GM12878 (cell line): ENCODE measurements around the gene DPP4. TPM values are rescaled to one million over a fixed set of nuclear protein-coding genes. Genes with fewer than 3 reads are reported as not detected.

ENCODE experiments used
- CHD2 ChIP-seq: IDR thresholded peaks from 2 replicates; pipeline ENCODE4 v1.6.1; 2011; ENCODE audit warnings: low read depth, low read length, improper control_type of control experiment, borderline replicate concordance
- ESRRA ChIP-seq: IDR thresholded peaks from 2 replicates; pipeline ENCODE4 v1.6.1; 2012; ENCODE audit warnings: mild to moderate bottlenecking, low read length, improper control_type of control experiment
- ETV6 ChIP-seq, 2 experiments: fragments of 450-650 bp in 1 of 2; IDR thresholded peaks in 1 of 2; conservative IDR thresholded peaks in 1 of 2; 2 replicates each; pipeline ENCODE4 v1.6.1; 2014; ENCODE audit warnings: antibody characterized with exemption in 1 of 2, borderline replicate concordance in 1 of 2, low read depth in 1 of 2, mild to moderate bottlenecking in 1 of 2, moderate library complexity in 1 of 2
- EZH2 ChIP-seq: IDR thresholded peaks from 2 replicates; pipeline ENCODE4 v1.6.1; 2012; ENCODE audit warnings: low read depth, mild to moderate bottlenecking, control low read depth, inconsistent platforms, low read length, borderline replicate concordance; ENCODE audit not compliant: control insufficient read depth
- POLR2AphosphoS2 ChIP-seq: IDR thresholded peaks from 2 replicates; pipeline ENCODE4 v1.6.1; 2011; ENCODE audit warnings: low read depth, mild to moderate bottlenecking, low read length, improper control_type of control experiment, moderate library complexity
- SMAD1 ChIP-seq: fragments of 450-650 bp; IDR thresholded peaks from 2 replicates; pipeline ENCODE4 v1.6.1; 2018; ENCODE audit warnings: mild to moderate bottlenecking, low read depth; ENCODE audit not compliant: partially characterized antibody
- polyA plus RNA-seq, 11 experiments: library from polyadenylated mRNA; depleted of rRNA in 4 of 11; unstranded in 6 of 11; stranded (reverse) in 5 of 11; fragments of >200 nt; fragmentation: Nextera tagmentation in 4 of 11; fragmentation: Illumina TruSeq in 1 of 11; extraction: Ambion mirVana in 4 of 11; extraction: Trizol in 1 of 11; gene quantifications; 1 replicate in 1 of 11; 2 replicates in 10 of 11; pipeline versions ENCODE4 v1.2.1 to v1.2.3, GENCODE V29; 2011 to 2016; ENCODE audit warnings: inconsistent platforms in 2 of 11, missing spikeins in 2 of 11, low read depth in 1 of 11
- total RNA-seq, 4 experiments: library from RNA; depleted of rRNA in 3 of 4; stranded (reverse); fragments of >200 nt in 3 of 4; fragmentation: Illumina TruSeq in 1 of 4; extraction: Trizol in 1 of 4; gene quantifications; 2 replicates each; pipeline versions ENCODE4 v1.2.1 to v1.2.3, GENCODE V29; 2013 to 2021
- TF ChIP-seq, protein P1 (sequence below): fragments of 450-650 bp; IDR thresholded peaks from 2 replicates; pipeline ENCODE4 v1.6.1; 2017; ENCODE audit warnings: antibody characterized with exemption, mild to moderate bottlenecking, moderate library complexity
- TF ChIP-seq, protein P2 (sequence below), 3 experiments: IDR thresholded peaks in 2 of 3; conservative IDR thresholded peaks in 1 of 3; 2 replicates each; pipeline ENCODE4 v1.5.1; 2011; ENCODE audit warnings: low read depth in 3 of 3, low read length in 3 of 3, mild to moderate bottlenecking in 3 of 3, control low read depth in 2 of 3, moderate library complexity in 2 of 3, inconsistent platforms in 1 of 3, mixed read lengths in 1 of 3; ENCODE audit not compliant: control insufficient read depth in 2 of 3, insufficient read depth in 1 of 3; ENCODE audit errors: extremely low read depth in 1 of 3
- TF ChIP-seq, protein P3 (sequence below): fragments of 450-650 bp; IDR thresholded peaks from 2 replicates; pipeline ENCODE4 v1.6.1; 2017; ENCODE audit warnings: mild to moderate bottlenecking, moderate library complexity
- TF ChIP-seq, protein P4 (sequence below): fragments of 450-650 bp; formaldehyde crosslinking; IDR thresholded peaks from 2 replicates; pipeline ENCODE4 v1.4.0; 2020; ENCODE audit warnings: mild to moderate bottlenecking, moderate library complexity
- TF ChIP-seq, protein P5 (sequence below): IDR thresholded peaks from 2 replicates; pipeline ENCODE4 v1.6.1; 2011; ENCODE audit warnings: low read depth, low read length, improper control_type of control experiment, borderline replicate concordance

The DPP4 gene
- total and polyA plus RNA-seq, 10 of the 15 experiments (the other 5 are each of a cell fraction or from before 2014, with no cell fraction given): 4.1 to 11.4 (median 9.3) TPM

DNA sequence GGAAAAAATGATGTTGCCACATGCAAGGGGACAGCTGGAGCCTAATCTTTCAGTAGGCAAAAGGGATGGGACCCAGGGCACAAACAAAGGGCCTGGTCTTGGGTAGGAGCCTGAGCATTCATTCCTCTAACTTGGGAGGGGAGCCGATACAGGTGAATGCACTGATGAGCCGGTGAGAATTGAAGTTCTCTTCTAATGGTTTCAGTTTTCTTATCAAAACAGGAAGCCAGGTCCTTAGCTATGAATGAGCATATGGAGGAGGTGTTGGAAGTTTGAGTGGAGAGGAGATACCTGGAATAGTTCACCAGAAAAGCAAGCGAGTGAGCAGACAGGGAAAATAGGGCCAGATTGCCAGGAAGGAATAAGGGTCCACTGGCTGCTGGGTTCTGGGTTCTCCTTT lies 10.1 kb downstream of the DPP4 start (continued):
- TF ChIP-seq, protein P1, sequence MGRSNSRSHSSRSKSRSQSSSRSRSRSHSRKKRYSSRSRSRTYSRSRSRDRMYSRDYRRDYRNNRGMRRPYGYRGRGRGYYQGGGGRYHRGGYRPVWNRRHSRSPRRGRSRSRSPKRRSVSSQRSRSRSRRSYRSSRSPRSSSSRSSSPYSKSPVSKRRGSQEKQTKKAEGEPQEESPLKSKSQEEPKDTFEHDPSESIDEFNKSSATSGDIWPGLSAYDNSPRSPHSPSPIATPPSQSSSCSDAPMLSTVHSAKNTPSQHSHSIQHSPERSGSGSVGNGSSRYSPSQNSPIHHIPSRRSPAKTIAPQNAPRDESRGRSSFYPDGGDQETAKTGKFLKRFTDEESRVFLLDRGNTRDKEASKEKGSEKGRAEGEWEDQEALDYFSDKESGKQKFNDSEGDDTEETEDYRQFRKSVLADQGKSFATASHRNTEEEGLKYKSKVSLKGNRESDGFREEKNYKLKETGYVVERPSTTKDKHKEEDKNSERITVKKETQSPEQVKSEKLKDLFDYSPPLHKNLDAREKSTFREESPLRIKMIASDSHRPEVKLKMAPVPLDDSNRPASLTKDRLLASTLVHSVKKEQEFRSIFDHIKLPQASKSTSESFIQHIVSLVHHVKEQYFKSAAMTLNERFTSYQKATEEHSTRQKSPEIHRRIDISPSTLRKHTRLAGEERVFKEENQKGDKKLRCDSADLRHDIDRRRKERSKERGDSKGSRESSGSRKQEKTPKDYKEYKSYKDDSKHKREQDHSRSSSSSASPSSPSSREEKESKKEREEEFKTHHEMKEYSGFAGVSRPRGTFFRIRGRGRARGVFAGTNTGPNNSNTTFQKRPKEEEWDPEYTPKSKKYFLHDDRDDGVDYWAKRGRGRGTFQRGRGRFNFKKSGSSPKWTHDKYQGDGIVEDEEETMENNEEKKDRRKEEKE: no peak
- TF ChIP-seq, protein P2, sequence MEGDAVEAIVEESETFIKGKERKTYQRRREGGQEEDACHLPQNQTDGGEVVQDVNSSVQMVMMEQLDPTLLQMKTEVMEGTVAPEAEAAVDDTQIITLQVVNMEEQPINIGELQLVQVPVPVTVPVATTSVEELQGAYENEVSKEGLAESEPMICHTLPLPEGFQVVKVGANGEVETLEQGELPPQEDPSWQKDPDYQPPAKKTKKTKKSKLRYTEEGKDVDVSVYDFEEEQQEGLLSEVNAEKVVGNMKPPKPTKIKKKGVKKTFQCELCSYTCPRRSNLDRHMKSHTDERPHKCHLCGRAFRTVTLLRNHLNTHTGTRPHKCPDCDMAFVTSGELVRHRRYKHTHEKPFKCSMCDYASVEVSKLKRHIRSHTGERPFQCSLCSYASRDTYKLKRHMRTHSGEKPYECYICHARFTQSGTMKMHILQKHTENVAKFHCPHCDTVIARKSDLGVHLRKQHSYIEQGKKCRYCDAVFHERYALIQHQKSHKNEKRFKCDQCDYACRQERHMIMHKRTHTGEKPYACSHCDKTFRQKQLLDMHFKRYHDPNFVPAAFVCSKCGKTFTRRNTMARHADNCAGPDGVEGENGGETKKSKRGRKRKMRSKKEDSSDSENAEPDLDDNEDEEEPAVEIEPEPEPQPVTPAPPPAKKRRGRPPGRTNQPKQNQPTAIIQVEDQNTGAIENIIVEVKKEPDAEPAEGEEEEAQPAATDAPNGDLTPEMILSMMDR (IDR thresholded peaks at IDR 0.05 in 2 of 3, conservative IDR thresholded peaks at IDR 0.05 in 1 of 3; ENCODE audit: control insufficient read depth in 2 of 3, extremely low read depth in 1 of 3, insufficient read depth in 1 of 3, low read depth in 3 of 3, low read length in 3 of 3): no peak
- TF ChIP-seq, protein P3, sequence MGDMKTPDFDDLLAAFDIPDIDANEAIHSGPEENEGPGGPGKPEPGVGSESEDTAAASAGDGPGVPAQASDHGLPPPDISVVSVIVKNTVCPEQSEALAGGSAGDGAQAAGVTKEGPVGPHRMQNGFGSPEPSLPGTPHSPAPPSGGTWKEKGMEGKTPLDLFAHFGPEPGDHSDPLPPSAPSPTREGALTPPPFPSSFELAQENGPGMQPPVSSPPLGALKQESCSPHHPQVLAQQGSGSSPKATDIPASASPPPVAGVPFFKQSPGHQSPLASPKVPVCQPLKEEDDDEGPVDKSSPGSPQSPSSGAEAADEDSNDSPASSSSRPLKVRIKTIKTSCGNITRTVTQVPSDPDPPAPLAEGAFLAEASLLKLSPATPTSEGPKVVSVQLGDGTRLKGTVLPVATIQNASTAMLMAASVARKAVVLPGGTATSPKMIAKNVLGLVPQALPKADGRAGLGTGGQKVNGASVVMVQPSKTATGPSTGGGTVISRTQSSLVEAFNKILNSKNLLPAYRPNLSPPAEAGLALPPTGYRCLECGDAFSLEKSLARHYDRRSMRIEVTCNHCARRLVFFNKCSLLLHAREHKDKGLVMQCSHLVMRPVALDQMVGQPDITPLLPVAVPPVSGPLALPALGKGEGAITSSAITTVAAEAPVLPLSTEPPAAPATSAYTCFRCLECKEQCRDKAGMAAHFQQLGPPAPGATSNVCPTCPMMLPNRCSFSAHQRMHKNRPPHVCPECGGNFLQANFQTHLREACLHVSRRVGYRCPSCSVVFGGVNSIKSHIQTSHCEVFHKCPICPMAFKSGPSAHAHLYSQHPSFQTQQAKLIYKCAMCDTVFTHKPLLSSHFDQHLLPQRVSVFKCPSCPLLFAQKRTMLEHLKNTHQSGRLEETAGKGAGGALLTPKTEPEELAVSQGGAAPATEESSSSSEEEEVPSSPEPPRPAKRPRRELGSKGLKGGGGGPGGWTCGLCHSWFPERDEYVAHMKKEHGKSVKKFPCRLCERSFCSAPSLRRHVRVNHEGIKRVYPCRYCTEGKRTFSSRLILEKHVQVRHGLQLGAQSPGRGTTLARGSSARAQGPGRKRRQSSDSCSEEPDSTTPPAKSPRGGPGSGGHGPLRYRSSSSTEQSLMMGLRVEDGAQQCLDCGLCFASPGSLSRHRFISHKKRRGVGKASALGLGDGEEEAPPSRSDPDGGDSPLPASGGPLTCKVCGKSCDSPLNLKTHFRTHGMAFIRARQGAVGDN: no peak
- TF ChIP-seq SMAD1: no peak
- TF ChIP-seq EZH2: no peak
- TF ChIP-seq, protein P4, sequence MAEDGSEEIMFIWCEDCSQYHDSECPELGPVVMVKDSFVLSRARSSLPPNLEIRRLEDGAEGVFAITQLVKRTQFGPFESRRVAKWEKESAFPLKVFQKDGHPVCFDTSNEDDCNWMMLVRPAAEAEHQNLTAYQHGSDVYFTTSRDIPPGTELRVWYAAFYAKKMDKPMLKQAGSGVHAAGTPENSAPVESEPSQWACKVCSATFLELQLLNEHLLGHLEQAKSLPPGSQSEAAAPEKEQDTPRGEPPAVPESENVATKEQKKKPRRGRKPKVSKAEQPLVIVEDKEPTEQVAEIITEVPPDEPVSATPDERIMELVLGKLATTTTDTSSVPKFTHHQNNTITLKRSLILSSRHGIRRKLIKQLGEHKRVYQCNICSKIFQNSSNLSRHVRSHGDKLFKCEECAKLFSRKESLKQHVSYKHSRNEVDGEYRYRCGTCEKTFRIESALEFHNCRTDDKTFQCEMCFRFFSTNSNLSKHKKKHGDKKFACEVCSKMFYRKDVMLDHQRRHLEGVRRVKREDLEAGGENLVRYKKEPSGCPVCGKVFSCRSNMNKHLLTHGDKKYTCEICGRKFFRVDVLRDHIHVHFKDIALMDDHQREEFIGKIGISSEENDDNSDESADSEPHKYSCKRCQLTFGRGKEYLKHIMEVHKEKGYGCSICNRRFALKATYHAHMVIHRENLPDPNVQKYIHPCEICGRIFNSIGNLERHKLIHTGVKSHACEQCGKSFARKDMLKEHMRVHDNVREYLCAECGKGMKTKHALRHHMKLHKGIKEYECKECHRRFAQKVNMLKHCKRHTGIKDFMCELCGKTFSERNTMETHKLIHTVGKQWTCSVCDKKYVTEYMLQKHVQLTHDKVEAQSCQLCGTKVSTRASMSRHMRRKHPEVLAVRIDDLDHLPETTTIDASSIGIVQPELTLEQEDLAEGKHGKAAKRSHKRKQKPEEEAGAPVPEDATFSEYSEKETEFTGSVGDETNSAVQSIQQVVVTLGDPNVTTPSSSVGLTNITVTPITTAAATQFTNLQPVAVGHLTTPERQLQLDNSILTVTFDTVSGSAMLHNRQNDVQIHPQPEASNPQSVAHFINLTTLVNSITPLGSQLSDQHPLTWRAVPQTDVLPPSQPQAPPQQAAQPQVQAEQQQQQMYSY: no peak
- TF ChIP-seq, protein P5, sequence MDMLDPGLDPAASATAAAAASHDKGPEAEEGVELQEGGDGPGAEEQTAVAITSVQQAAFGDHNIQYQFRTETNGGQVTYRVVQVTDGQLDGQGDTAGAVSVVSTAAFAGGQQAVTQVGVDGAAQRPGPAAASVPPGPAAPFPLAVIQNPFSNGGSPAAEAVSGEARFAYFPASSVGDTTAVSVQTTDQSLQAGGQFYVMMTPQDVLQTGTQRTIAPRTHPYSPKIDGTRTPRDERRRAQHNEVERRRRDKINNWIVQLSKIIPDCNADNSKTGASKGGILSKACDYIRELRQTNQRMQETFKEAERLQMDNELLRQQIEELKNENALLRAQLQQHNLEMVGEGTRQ: no peak
- no peak for TF ChIP-seq ESRRA
- no peak for TF ChIP-seq POLR2AphosphoS2
- TF ChIP-seq CHD2: no peak
- TF ChIP-seq ETV6 (conservative IDR thresholded peaks at IDR 0.05 in 1 of 2, IDR thresholded peaks at IDR 0.05 in 1 of 2; ENCODE audit: borderline replicate concordance in 1 of 2, low read depth in 1 of 2): no peak
